Measurements from ENCODE around the gene MAGEB17. TPM values are rescaled to one million over a fixed set of nuclear protein-coding genes. Genes with fewer than 3 reads are reported as not detected.

Gene MAGEB17
- total RNA-seq: not detected in 2 replicates

GRCh38 chrX:16167181-16167580 lies at the start of gene MAGEB17:
Gene MAGEB17, plus strand, starts transcription at chrX:16167481. Its CDS starts 2,902 bp downstream, at chrX:16170383.

GRCh38 chrX:16123222-16123786 lies 44.0 kb upstream of the MAGEB17 start, which contains the start of gene GRPR:
Gene GRPR, plus strand, starts transcription at chrX:16123565. Its CDS starts 389 bp downstream, at chrX:16123954.

Other genes starting within 250 kb of the MAGEB17 start
- 0.07 TPM in 1 of 2 replicates, not detected in the other for gene GRPR, start 43.9 kb upstream of the MAGEB17 start, total RNA-seq